Endothelial cell of umbilical vein (primary cell): ENCODE data around the gene FBN2. TPM values are rescaled to one million over a fixed set of nuclear protein-coding genes. Genes with fewer than 3 reads are reported as not detected.

Experiments
- BruUV-seq: library from RNA; stranded (reverse); fragments of 400-500 nt; replicated peaks from 2 replicates; lab custom pipeline; 2021; lab: Mats Ljungman, UMichigan
- CTCF ChIA-PET: fragments of 300-600, 350-600 bp; sonication (Branson Sonifier 250); formaldehyde crosslinking; loops from one replicate; lab custom pipeline; 2021; ENCODE audit warnings: antibody characterized with exemption, inconsistent platforms; lab: Charles Lee
- POLR2A ChIA-PET: fragments of 300-600, 350-600 bp; sonication (Branson Sonifier 250); formaldehyde crosslinking; loops from one replicate; lab custom pipeline; 2021; ENCODE audit warnings: antibody characterized with exemption, inconsistent platforms; lab: Charles Lee
- DNase-seq: peaks from one replicate; pipeline ENCODE4 v3.0.0-alpha.2; 2011; ENCODE audit warnings: low read depth, low spot score
- FAIRE-seq: peaks from 2 replicates; lab custom pipeline; 2011; peaks lifted over from hg19 to GRCh38; lab: Jason Lieb, UNC
- H2AFZ ChIP-seq: 2 replicates; pipeline ENCODE4 v1.6.0; 2012; ENCODE audit warnings: low read depth, low read length, control low read depth, inconsistent platforms
- H3K27ac ChIP-seq: 2 replicates; pipeline ENCODE4 v1.5.1; 2011; ENCODE audit warnings: low read depth, mild to moderate bottlenecking, control low read depth, low read length, moderate library complexity; ENCODE audit not compliant: insufficient read depth
- H3K27me3 ChIP-seq, 2 experiments: 2 replicates each; pipeline versions ENCODE4 v1.6.0 to v1.6.1; 2011; ENCODE audit warnings: low read length in 2 of 2, mixed read lengths in 1 of 2; ENCODE audit not compliant: control insufficient read depth in 2 of 2, insufficient read depth in 2 of 2
- H3K36me3 ChIP-seq, 2 experiments: 2 replicates in 1 of 2; 3 replicates in 1 of 2; pipeline ENCODE4 v1.5.1; 2011; ENCODE audit warnings: low read length in 2 of 2, mild to moderate bottlenecking in 1 of 2, moderate library complexity in 1 of 2; ENCODE audit not compliant: control insufficient read depth in 2 of 2, insufficient read depth in 2 of 2; ENCODE audit errors: extremely low read depth in 1 of 2
- H3K4me1 ChIP-seq: 3 replicates; pipeline ENCODE4 v1.5.1; 2011; ENCODE audit warnings: mild to moderate bottlenecking, low read length; ENCODE audit not compliant: control insufficient read depth, insufficient read depth; ENCODE audit errors: extremely low read depth
- H3K4me2 ChIP-seq: 2 replicates; pipeline ENCODE4 v1.6.1; 2011; ENCODE audit warnings: low read length, control low read depth, mixed read lengths; ENCODE audit not compliant: insufficient read depth
- H3K4me3 ChIP-seq, 3 experiments: fragments of 200-600 bp in 1 of 3; sonication (generic), shearing (Covaris generic) in 1 of 3; replicated peaks in 1 of 3; 2 replicates each; pipeline ENCODE4 v1.5.1; 2011 to 2016; ENCODE audit warnings: control low read depth in 3 of 3, low read length in 3 of 3, mild to moderate bottlenecking in 2 of 3, inconsistent platforms in 1 of 3, low read depth in 1 of 3, moderate library complexity in 1 of 3; ENCODE audit not compliant: insufficient read depth in 1 of 3
- H3K79me2 ChIP-seq: 2 replicates; pipeline ENCODE4 v1.6.0; 2012; ENCODE audit warnings: low read length, inconsistent platforms; ENCODE audit not compliant: control insufficient read depth, insufficient read depth
- H3K9ac ChIP-seq: replicated peaks from 2 replicates; pipeline ENCODE3; 2011; ENCODE audit warnings: low read length, control low read depth; ENCODE audit not compliant: insufficient read depth; ENCODE audit errors: extremely low read depth
- H3K9me1 ChIP-seq: replicated peaks from 3 replicates; pipeline ENCODE4 v1.6.0; 2011; ENCODE audit warnings: mild to moderate bottlenecking, low read length; ENCODE audit not compliant: control insufficient read depth, insufficient read depth; ENCODE audit errors: extremely low read depth
- H3K9me3 ChIP-seq: replicated peaks from 2 replicates; pipeline ENCODE4 v1.5.1; 2012; ENCODE audit warnings: low read length, inconsistent platforms; ENCODE audit not compliant: control insufficient read depth, insufficient read depth
- H4K20me1 ChIP-seq: replicated peaks from 2 replicates; pipeline ENCODE3; 2011; ENCODE audit warnings: mild to moderate bottlenecking, low read length; ENCODE audit not compliant: control insufficient read depth, insufficient read depth; ENCODE audit errors: extremely low read depth
- EZH2 ChIP-seq: IDR thresholded peaks from 2 replicates; pipeline ENCODE4 v1.6.1; 2012; ENCODE audit warnings: borderline replicate concordance, low read depth, mild to moderate bottlenecking, moderate library complexity, low read length, inconsistent platforms; ENCODE audit not compliant: severe bottlenecking
- FOS ChIP-seq: IDR thresholded peaks from 2 replicates; pipeline ENCODE4 v1.6.1; 2011; ENCODE audit warnings: mild to moderate bottlenecking, low read length, moderate library complexity, borderline replicate concordance; ENCODE audit not compliant: insufficient read depth
- GATA2 ChIP-seq: IDR thresholded peaks from 2 replicates; pipeline ENCODE4 v1.7.0; 2011; ENCODE audit warnings: low read depth, mild to moderate bottlenecking, moderate library complexity, mixed read lengths, low read length; ENCODE audit not compliant: insufficient read length, insufficient read depth
- JUN ChIP-seq: IDR thresholded peaks from 2 replicates; pipeline ENCODE4 v1.6.1; 2011; ENCODE audit warnings: borderline replicate concordance, low read depth; ENCODE audit not compliant: insufficient read length, insufficient read depth
- MAX ChIP-seq: IDR thresholded peaks from 2 replicates; pipeline ENCODE4 v1.6.1; 2011; ENCODE audit not compliant: insufficient read depth, insufficient read length
- MYC ChIP-seq: IDR thresholded peaks from one replicate; pipeline ENCODE4 v1.6.1; 2011; ENCODE audit warnings: mild to moderate bottlenecking, low read depth, low read length
- POLR2A ChIP-seq: IDR thresholded peaks from 2 replicates; pipeline ENCODE4 v1.6.1; 2012; ENCODE audit warnings: low read depth, mild to moderate bottlenecking, control low read depth, low read length
- POLR2AphosphoS5 ChIP-seq: IDR thresholded peaks from 2 replicates; pipeline ENCODE4 v1.6.1; 2012; ENCODE audit warnings: low read depth, mild to moderate bottlenecking, control low read depth, low read length, moderate library complexity; ENCODE audit not compliant: insufficient read depth
- dilution Hi-C: fragments of 300-500 bp; cut with MboI; formaldehyde crosslinking; loops from one replicate; pipeline ENCODE4 v1.15.0; 2019; ENCODE audit warnings: low sequenced_read_pairs; ENCODE audit not compliant: extremely low pct_ligation_motif_present
- intact Hi-C: fragments of 100-400 bp; cut with micrococcal nuclease; formaldehyde crosslinking; loops from one replicate; pipeline ENCODE4 v1.10.0; 2022
- polyA plus RNA-seq, 4 experiments: library from polyadenylated mRNA; depleted of rRNA in 3 of 4; stranded (reverse) in 3 of 4; unstranded in 1 of 4; fragments of >200 nt; gene quantifications; 2 replicates each; pipeline versions ENCODE4 v1.2.1 to v1.2.3, GENCODE V29; 2011 to 2012; ENCODE audit warnings: missing spikeins in 1 of 4
- total RNA-seq: library from RNA; stranded (reverse); gene quantifications from 2 replicates; pipeline ENCODE4 v1.2.3, GENCODE V29; 2021
- TF ChIP-seq, protein P1 (sequence below), 2 donors: IDR thresholded peaks; 1 replicate in 1 of 2; 2 replicates in 1 of 2; pipeline ENCODE4 v1.5.1; 2011; ENCODE audit warnings: low read length in 2 of 2, mild to moderate bottlenecking in 2 of 2, moderate library complexity in 2 of 2, control low read depth in 1 of 2, inconsistent platforms in 1 of 2, low read depth in 1 of 2; ENCODE audit not compliant: insufficient read depth in 1 of 2; ENCODE audit errors: extremely low read depth in 1 of 2

FBN2 gene
- total and polyA plus RNA-seq, 2 donors (not counting 3 experiments of a cell fraction or from before 2014, with no cell fraction given), result 21.8 to 57.4 TPM

GRCh38 chr5:128512894-128513293 is 25.2 kb downstream of the FBN2 start:
- H3K79me2 ChIP-seq, result no peaks in the 10 kb centered on the region
- H3K4me2 ChIP-seq, result no peak overlapping the region
- H3K4me3 ChIP-seq, result no peak overlapping the region
- H4K20me1 ChIP-seq, result no peaks in the 10 kb centered on the region
- H3K27ac ChIP-seq, result no peak overlapping the region
- dilution Hi-C loops (no loop called here), intact Hi-C loops (no loop called here)
- DNase-seq, result no peak
- no peak overlapping the region for H3K9ac ChIP-seq
- BruUV-seq, result no TSS peak
- ChIA-PET POLR2A (no interaction called here), CTCF (interaction anchor here (0.6 kb wide), 2 partner anchors 331 to 412 kb away, joined by 3 to 4 read pairs; no protein-coding TSS in a partner anchor)
- H3K36me3 ChIP-seq, result no peaks in the 10 kb centered on the region
- H2AFZ ChIP-seq, result no peak overlapping the region
- no peaks in the 10 kb centered on the region for H3K9me3 ChIP-seq
- H3K9me1 ChIP-seq, result no peaks in the 10 kb centered on the region
- no peaks in the 10 kb centered on the region for H3K27me3 ChIP-seq
- no peak for FAIRE-seq
- TF ChIP-seq FOS (no peak), POLR2A (no peak), MAX (no peak), GATA2 (no peak), MYC (no peak), JUN (no peak), EZH2 (no peak), POLR2AphosphoS5 (no peak)
- TF ChIP-seq, protein P1, sequence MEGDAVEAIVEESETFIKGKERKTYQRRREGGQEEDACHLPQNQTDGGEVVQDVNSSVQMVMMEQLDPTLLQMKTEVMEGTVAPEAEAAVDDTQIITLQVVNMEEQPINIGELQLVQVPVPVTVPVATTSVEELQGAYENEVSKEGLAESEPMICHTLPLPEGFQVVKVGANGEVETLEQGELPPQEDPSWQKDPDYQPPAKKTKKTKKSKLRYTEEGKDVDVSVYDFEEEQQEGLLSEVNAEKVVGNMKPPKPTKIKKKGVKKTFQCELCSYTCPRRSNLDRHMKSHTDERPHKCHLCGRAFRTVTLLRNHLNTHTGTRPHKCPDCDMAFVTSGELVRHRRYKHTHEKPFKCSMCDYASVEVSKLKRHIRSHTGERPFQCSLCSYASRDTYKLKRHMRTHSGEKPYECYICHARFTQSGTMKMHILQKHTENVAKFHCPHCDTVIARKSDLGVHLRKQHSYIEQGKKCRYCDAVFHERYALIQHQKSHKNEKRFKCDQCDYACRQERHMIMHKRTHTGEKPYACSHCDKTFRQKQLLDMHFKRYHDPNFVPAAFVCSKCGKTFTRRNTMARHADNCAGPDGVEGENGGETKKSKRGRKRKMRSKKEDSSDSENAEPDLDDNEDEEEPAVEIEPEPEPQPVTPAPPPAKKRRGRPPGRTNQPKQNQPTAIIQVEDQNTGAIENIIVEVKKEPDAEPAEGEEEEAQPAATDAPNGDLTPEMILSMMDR (IDR thresholded peaks at IDR 0.05; ENCODE audit: extremely low read depth in 1 of 2, insufficient read depth in 1 of 2, low read depth in 1 of 2, low read length in 2 of 2), result no peak
- no peaks in the 10 kb centered on the region for H3K4me1 ChIP-seq
